ENCODE data around the gene PPIL4.

PPIL4 gene

GRCh38 chr6:149545754-149546471 lies at the start of gene PPIL4:
Gene PPIL4 (minus strand): TSS chr6:149546043. CDS start chr6:149546005, 38 bp downstream.
- DNase-seq, result peak; percentile 97

GRCh38 chr6:149593408-149593807 lies 47.6 kb upstream of the PPIL4 start:
- DNase-seq, result no peak

GRCh38 chr6:149592983-149593382 lies 47.1 kb upstream of the PPIL4 start:
- no peak for DNase-seq

GRCh38 chr6:149586149-149586548 lies 40.3 kb upstream of the PPIL4 start:
- no peak for DNase-seq

GRCh38 chr6:149581349-149581748 lies 35.5 kb upstream of the PPIL4 start:
- no peak for DNase-seq

- no peak for DNase-seq
Observed at GRCh38 chr6:149580880-149581279, 35.0 kb upstream of the PPIL4 start.

- no peak for DNase-seq
Observed at GRCh38 chr6:149567945-149568585, 22.2 kb upstream of the PPIL4 start.

GRCh38 chr6:149567194-149567586 lies 21.3 kb upstream of the PPIL4 start:
- DNase-seq, result no peak

GRCh38 chr6:149566410-149567193 lies 20.8 kb upstream of the PPIL4 start:
- DNase-seq, result peak; percentile 66

GRCh38 chr6:149565527-149566409 lies 19.9 kb upstream of the PPIL4 start, which contains the start of gene GINM1:
Gene GINM1 (plus strand): TSS chr6:149566375. CDS start chr6:149566415, 40 bp downstream.
- peak; percentile 95 for DNase-seq

GRCh38 chr6:149563928-149564325 lies 18.1 kb upstream of the PPIL4 start:
- no peak for DNase-seq

- no peak for DNase-seq
Observed at GRCh38 chr6:149563203-149563927, 17.5 kb upstream of the PPIL4 start.

- DNase-seq, result peak; percentile 11
Observed at GRCh38 chr6:149560736-149561135, 14.9 kb upstream of the PPIL4 start.

- DNase-seq, result no peak
Observed at GRCh38 chr6:149559389-149559788, 13.5 kb upstream of the PPIL4 start.

GRCh38 chr6:149558029-149558428 lies 12.2 kb upstream of the PPIL4 start:
- DNase-seq, result no peak

GRCh38 chr6:149551920-149552319 lies 6.1 kb upstream of the PPIL4 start:
- DNase-seq, result no peak

- DNase-seq, result peak; percentile 70
Observed at GRCh38 chr6:149545258-149545753, 537 bp downstream of the PPIL4 start.

- DNase-seq, result no peak
Observed at GRCh38 chr6:149544646-149545257, 1.1 kb downstream of the PPIL4 start.

GRCh38 chr6:149541139-149541538 lies 4.7 kb downstream of the PPIL4 start:
- DNase-seq, result no peak

- DNase-seq, result no peak
Observed at GRCh38 chr6:149534742-149535141, 11.1 kb downstream of the PPIL4 start.

GRCh38 chr6:149529650-149530049 lies 16.2 kb downstream of the PPIL4 start:
- DNase-seq, result no peak

Measured in activated naive CD4-positive, alpha-beta T cell treated with Interleukin-2 at 50 U/mL for 16 hours (primary cell).